GM23338 (cell line): ENCODE data around the gene TMEM167B. TPM values are rescaled to one million over a fixed set of nuclear protein-coding genes. Genes with fewer than 3 reads are reported as not detected.

Experiments
- ATAC-seq: fragments of 200-7000 bp; cut with Tn5 transposase; 3 replicates; pipeline ENCODE4 v1.9.1; 2020
- DNase-seq: peaks from one replicate; pipeline ENCODE4 v3.0.0-alpha.2; 2015; ENCODE audit warnings: low spot score
- H2AFZ ChIP-seq: fragments of 200-600 bp; sonication (generic); 2 replicates; pipeline ENCODE4 v1.8.0; 2016; ENCODE audit warnings: antibody characterized with exemption, mild to moderate bottlenecking, moderate library complexity
- H3F3A ChIP-seq: fragments of 200-600 bp; sonication (generic); replicated peaks from 2 replicates; pipeline ENCODE4 v1.8.0; 2017; ENCODE audit warnings: antibody characterized with exemption, mixed run types, low read depth
- H3K27ac ChIP-seq: fragments of 200-600 bp; sonication (generic); 2 replicates; pipeline ENCODE4 v1.6.1; 2016; ENCODE audit warnings: low read depth
- H3K27me3 ChIP-seq: fragments of 200-600 bp; sonication (generic); 2 replicates; pipeline ENCODE4 v1.8.0; 2016; ENCODE audit warnings: mild to moderate bottlenecking, mixed run types, moderate library complexity; ENCODE audit not compliant: insufficient read depth
- H3K36me3 ChIP-seq: fragments of 200-600 bp; sonication (generic); 2 replicates; pipeline ENCODE4 v1.8.0; 2016; ENCODE audit warnings: mild to moderate bottlenecking; ENCODE audit not compliant: insufficient read depth
- H3K4me1 ChIP-seq: fragments of 200-600 bp; sonication (generic); 2 replicates; pipeline ENCODE4 v1.8.0; 2016; ENCODE audit warnings: mild to moderate bottlenecking, moderate library complexity; ENCODE audit not compliant: insufficient read depth
- H3K4me2 ChIP-seq: fragments of 200-600 bp; sonication (generic); 2 replicates; pipeline ENCODE4 v1.7.1; 2017; ENCODE audit warnings: mixed run types
- H3K4me3 ChIP-seq: fragments of 200-600 bp; sonication (generic); 2 replicates; pipeline ENCODE4 v1.6.1; 2016; ENCODE audit warnings: mixed run types
- H3K79me2 ChIP-seq: fragments of 200-600 bp; sonication (generic); replicated peaks from 2 replicates; pipeline ENCODE4 v1.8.0; 2017; ENCODE audit warnings: mild to moderate bottlenecking; ENCODE audit not compliant: insufficient read depth
- H3K9me2 ChIP-seq: fragments of 200-600 bp; sonication (generic); 2 replicates; pipeline ENCODE4 v1.8.0; 2017; ENCODE audit not compliant: insufficient read depth
- H4K20me1 ChIP-seq: fragments of 200-600 bp; sonication (generic); replicated peaks from 2 replicates; pipeline ENCODE4 v1.8.0; 2017; ENCODE audit warnings: mild to moderate bottlenecking; ENCODE audit not compliant: insufficient read depth
- H3K27ac Mint-ChIP-seq: 2 replicates; pipeline ENCODE4 v1.8.0; 2020; ENCODE audit warnings: inconsistent platforms, mild to moderate bottlenecking, moderate library complexity, mixed read lengths
- H3K27me3 Mint-ChIP-seq: 3 replicates; pipeline ENCODE4 v1.8.0; 2022; ENCODE audit warnings: low read depth, mild to moderate bottlenecking, moderate library complexity, mixed read lengths, inconsistent platforms; ENCODE audit not compliant: insufficient read depth, poor library complexity
- H3K36me3 Mint-ChIP-seq: 3 replicates; pipeline ENCODE4 v1.8.0; 2021; ENCODE audit warnings: low read depth, mild to moderate bottlenecking, inconsistent platforms, moderate library complexity, mixed read lengths
- H3K4me1 Mint-ChIP-seq: 3 replicates; pipeline ENCODE4 v1.8.0; 2020; ENCODE audit warnings: mild to moderate bottlenecking, inconsistent platforms, mixed read lengths
- H3K4me3 Mint-ChIP-seq: 3 replicates; pipeline ENCODE4 v1.8.0; 2021; ENCODE audit warnings: moderate library complexity, mild to moderate bottlenecking, inconsistent platforms, mixed read lengths
- H3K9me3 Mint-ChIP-seq: 3 replicates; pipeline ENCODE4 v1.8.0; 2020; ENCODE audit warnings: moderate library complexity, mild to moderate bottlenecking, inconsistent platforms, mixed read lengths
- CREB1 ChIP-seq: fragments of 250-450 bp; sonication (Bioruptor Pico); IDR thresholded peaks from 2 replicates; pipeline ENCODE4 v1.5.0; 2020; ENCODE audit warnings: low read depth, mild to moderate bottlenecking, moderate library complexity
- CTCF ChIP-seq, 2 experiments: fragments of 200-600 bp in 1 of 2; sonication (generic) in 1 of 2; conservative IDR thresholded peaks; 2 replicates each; pipeline versions ENCODE4 v1.5.1 to v1.6.1; 2016 to 2017; ENCODE audit warnings: antibody characterized with exemption in 2 of 2, low read depth in 2 of 2, mild to moderate bottlenecking in 2 of 2, moderate library complexity in 1 of 2
- ETS1 ChIP-seq: IDR thresholded peaks from 2 replicates; pipeline ENCODE4 v1.6.1; 2016; ENCODE audit warnings: antibody characterized with exemption
- EZH2 ChIP-seq: fragments of 200-600 bp; sonication (generic); IDR thresholded peaks from one replicate; pipeline ENCODE4 v1.8.0; 2017; ENCODE audit warnings: antibody characterized with exemption, mild to moderate bottlenecking, low read depth; ENCODE audit not compliant: unreplicated experiment
- EZH2phosphoT487 ChIP-seq: fragments of 200-600 bp; sonication (generic); IDR thresholded peaks from one replicate; pipeline ENCODE4 v1.8.1; 2018; ENCODE audit warnings: antibody characterized with exemption; ENCODE audit not compliant: unreplicated experiment
- JUNB ChIP-seq: IDR thresholded peaks from one replicate; pipeline ENCODE4 v1.6.1; 2016; ENCODE audit warnings: antibody characterized with exemption; ENCODE audit not compliant: unreplicated experiment
- NANOG ChIP-seq: IDR thresholded peaks from 2 replicates; pipeline ENCODE4 v1.6.1; 2016; ENCODE audit warnings: antibody characterized with exemption, borderline replicate concordance
- POLR2AphosphoS5 ChIP-seq: IDR thresholded peaks from 2 replicates; pipeline ENCODE4 v1.6.1; 2016; ENCODE audit warnings: antibody characterized with exemption, low read depth
- REST ChIP-seq: IDR thresholded peaks from one replicate; pipeline ENCODE4 v1.6.1; 2018; ENCODE audit warnings: antibody characterized with exemption; ENCODE audit not compliant: unreplicated experiment
- STAT1 ChIP-seq: IDR thresholded peaks from one replicate; pipeline ENCODE4 v1.6.1; 2016; ENCODE audit warnings: antibody characterized with exemption; ENCODE audit not compliant: unreplicated experiment
- ZNF114 ChIP-seq: fragments of 250-450 bp; sonication (Bioruptor Pico); IDR thresholded peaks from 2 replicates; pipeline ENCODE4 v1.5.0; 2020; ENCODE audit warnings: mild to moderate bottlenecking, moderate library complexity
- ZNF331 ChIP-seq: fragments of 250-450 bp; sonication (Bioruptor Pico); IDR thresholded peaks from 2 replicates; pipeline ENCODE4 v1.5.0; 2020; ENCODE audit warnings: low read depth, mild to moderate bottlenecking, moderate library complexity
- ZNF462 ChIP-seq: fragments of 250-450 bp; sonication (Bioruptor Pico); IDR thresholded peaks from 2 replicates; pipeline ENCODE4 v1.5.0; 2020; ENCODE audit warnings: mild to moderate bottlenecking, moderate library complexity
- polyA plus RNA-seq: library from polyadenylated mRNA; unstranded; fragments of >200 nt; fragmentation: Nextera tagmentation; extraction: Ambion mirVana; gene quantifications from 2 replicates; pipeline ENCODE4 v1.2.1, GENCODE V29; 2016
- total RNA-seq: library from RNA; depleted of rRNA; stranded (reverse); fragments of >200 nt; shearing (Covaris generic); gene quantifications from 2 replicates; pipeline ENCODE4 v1.2.3, GENCODE V29; 2014

The TMEM167B gene
- total and polyA plus RNA-seq, 2 experiments from 2014 or later, result 9.8 to 10.7 TPM

- Histone ChIP-seq H2AFZ (no peak overlapping the region), H3K4me1 (no peaks in the 10 kb centered on the region), H3K27me3 (no peaks in the 10 kb centered on the region), H3K4me3 (no peak overlapping the region), H3K36me3 (no peaks in the 10 kb centered on the region), H3K9me2 (no peaks in the 10 kb centered on the region), H4K20me1 (no peaks in the 10 kb centered on the region), H3K27ac (no peak overlapping the region), H3K4me2 (no peak overlapping the region), H3K79me2 (no peaks in the 10 kb centered on the region), H3F3A (no peaks in the 10 kb centered on the region)
- TF ChIP-seq ETS1, result no peak
- TF ChIP-seq CTCF (conservative IDR thresholded peaks at IDR 0.05; ENCODE audit: low read depth in 2 of 2), result no peak
- no peak for TF ChIP-seq STAT1
- no peak for TF ChIP-seq ZNF331
- TF ChIP-seq JUNB, result no peak
- TF ChIP-seq CREB1 (CRISPR knock-in tag), result no peak
- no peak for TF ChIP-seq EZH2
- TF ChIP-seq POLR2AphosphoS5, result no peak
- no peak for TF ChIP-seq EZH2phosphoT487
- no peak for TF ChIP-seq REST
- no peak for TF ChIP-seq NANOG
- TF ChIP-seq ZNF114 (CRISPR knock-in tag), result no peak
- no peak for TF ChIP-seq ZNF462
- Mint-ChIP-seq H3K9me3 (no peaks in the 10 kb centered on the region; the same call in 2 of the 3 replicates), H3K27me3 (peaks cover 4% of the 10 kb centered on the region), H3K27ac (no peak overlapping the region), H3K36me3 (no peaks in the 10 kb centered on the region; the same call in 2 of the 3 replicates), H3K4me3 (no peak overlapping the region), H3K4me1 (peaks cover 3% of the 10 kb centered on the region; the same call in 2 of the 3 replicates)
- DNase-seq (no peak), ATAC-seq (no peak)
These were observed 43.2 kb upstream of the TMEM167B start for GRCh38 chr1:109047339-109047738.
